Measurements from ENCODE around the gene CARHSP1. TPM values are rescaled to one million over a fixed set of nuclear protein-coding genes. Genes with fewer than 3 reads are reported as not detected.
A peak's percentile ranks its signal among the peaks of the same experiment; 100 is the strongest.
"Not testable (repeated sequence)": the region's sequence is repeated elsewhere in the genome, so short reads cannot be mapped to it uniquely, and the experiment has no call there.

Gene CARHSP1
- total RNA-seq, 2 experiments from 2014 or later: 65.2 to 66.4 TPM

DNA sequence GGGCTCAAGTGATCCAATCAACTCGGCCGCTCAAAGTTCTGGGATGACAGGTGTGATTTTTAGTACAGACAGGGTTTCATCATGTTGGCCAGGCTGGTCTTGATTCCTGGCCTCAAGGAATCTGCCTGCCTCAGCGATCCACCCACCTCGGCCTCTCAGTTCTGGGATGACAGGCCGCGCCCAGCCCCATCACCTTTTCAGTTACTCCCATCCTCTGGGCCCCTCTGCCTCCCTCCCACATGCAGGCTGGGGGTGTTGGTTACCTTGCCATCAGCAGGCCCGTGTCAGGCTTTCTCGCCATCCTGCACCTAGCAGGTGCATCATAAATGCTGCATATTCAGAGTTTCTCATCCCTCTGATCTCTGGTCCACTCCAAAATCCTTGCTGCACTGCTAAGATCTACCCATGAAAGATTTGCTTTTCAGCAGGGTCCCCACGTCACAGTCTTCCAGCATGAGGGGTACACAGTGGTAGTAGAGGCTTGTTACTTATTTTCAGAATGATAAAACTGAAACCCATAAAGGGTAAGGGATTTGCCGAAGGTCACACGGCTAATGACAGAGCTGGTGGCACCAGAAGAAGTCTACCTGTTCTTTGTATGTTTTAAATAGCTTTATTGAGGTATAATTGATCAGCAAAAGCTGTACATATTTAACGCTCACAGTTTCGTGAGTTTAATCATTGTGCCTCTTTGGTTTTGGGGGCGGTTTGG, 54.6 kb downstream of the CARHSP1 start:
- H3K4me1 Mint-ChIP-seq: peaks cover 27% of the 10 kb centered on the region
- H3K4me3 Mint-ChIP-seq: no peak overlapping the region
- peak overlapping the region; percentile 40 for H3K27ac Mint-ChIP-seq
- H3K27me3 Mint-ChIP-seq: no peaks in the 10 kb centered on the region
- no peak for DNase-seq
- no peaks in the 10 kb centered on the region for H3K9me3 Mint-ChIP-seq
- peaks cover 61% of the 10 kb centered on the region for H3K36me3 Mint-ChIP-seq

DNA sequence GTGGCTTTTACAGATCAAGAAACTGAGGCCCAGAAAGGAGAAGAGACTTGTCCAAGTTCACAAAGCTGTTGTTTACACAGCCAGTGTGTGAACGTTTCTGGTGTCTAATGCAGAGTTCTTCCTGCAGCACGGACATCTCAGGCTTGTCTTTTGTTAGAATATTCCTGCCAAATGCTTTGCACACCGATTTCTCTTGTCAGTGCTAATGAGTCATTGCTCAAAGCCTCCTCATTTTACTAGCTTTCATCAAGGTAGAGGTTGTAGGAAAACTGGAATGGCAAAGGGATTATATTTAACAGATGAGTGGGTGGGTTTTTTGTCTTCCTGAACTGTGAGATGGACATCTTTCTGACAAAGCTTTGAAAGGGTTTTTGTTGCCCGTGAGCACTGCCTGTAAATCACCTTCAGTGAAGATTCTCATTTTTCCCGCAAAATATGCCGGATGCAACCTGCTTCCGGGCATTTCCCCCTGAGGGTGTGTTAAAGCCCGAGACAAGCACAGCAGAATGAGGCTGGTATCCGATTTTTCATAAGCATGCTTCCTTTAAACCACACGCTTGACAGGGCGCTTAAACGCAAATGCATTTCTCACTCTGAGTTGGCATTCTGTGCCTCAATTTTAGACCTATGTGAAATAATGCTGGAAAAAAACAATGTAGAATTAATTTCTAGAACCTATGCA, 56.5 kb downstream of the CARHSP1 start:
- H3K36me3 Mint-ChIP-seq: peaks cover 51% of the 10 kb centered on the region
- H3K27ac Mint-ChIP-seq: no peak overlapping the region
- no peaks in the 10 kb centered on the region for H3K9me3 Mint-ChIP-seq
- H3K27me3 Mint-ChIP-seq: no peaks in the 10 kb centered on the region
- H3K4me1 Mint-ChIP-seq: peaks cover 25% of the 10 kb centered on the region
- DNase-seq: no peak
- H3K4me3 Mint-ChIP-seq: no peak overlapping the region

DNA sequence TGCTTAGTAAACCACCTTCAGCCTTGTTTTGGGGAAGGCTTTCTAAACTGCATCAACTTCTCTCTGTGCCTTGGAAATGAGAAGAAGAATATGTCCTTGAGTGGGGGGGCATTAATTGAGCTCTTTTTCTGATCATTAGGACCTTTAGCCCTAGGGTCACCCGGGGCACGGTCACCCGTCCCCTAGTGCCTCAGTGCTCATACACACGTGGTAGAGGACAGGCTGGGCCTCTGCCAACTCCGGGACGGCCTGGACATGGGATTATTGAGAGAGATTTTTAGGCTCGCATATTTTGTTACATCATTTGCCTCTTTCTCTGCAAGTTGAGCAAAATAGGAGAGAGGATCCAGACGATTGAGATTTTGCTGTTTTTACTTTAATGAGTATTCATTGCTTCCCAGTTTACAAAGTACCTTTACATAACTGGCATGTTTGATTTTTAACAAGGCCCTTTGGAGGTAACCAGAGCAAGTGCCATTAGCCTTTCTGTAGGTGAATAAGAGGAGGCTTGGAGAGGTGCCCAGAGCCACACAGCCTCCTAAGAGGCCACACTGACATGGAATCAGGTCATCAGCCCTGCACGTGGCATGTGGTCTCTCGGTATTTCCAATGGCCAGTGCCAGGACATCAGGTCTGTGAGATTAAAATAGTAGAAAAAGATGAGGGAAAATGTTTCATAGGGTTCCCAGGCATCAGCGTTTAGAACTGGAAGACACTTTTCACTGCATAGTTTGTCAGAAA, 60.0 kb downstream of the CARHSP1 start:
- Mint-ChIP-seq H3K27ac (no peak overlapping the region), H3K4me3 (no peak overlapping the region), H3K36me3 (peaks cover 33% of the 10 kb centered on the region), H3K27me3 (no peaks in the 10 kb centered on the region), H3K9me3 (no peaks in the 10 kb centered on the region), H3K4me1 (peaks cover 12% of the 10 kb centered on the region)
- DNase-seq: no peak

DNA sequence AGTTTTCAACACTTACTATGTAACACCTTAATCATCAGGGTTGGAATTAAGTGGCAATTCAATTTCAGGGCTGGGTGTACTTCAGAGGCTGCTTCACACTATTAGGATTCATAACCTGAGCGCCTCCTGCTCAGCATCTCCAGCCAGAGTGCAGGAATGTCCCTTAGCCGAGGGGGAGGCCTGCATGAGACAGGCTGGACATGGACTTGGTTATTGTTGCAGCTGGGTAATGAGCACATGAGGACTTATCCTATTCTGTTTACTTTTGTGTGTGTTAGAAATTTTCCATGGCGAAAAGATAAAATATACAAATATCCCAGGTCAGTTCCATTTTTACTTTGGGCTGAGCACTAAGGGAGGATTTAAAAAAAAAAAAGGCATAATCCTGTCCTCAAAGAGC, 60.8 kb downstream of the CARHSP1 start:
- Mint-ChIP-seq H3K27me3 (no peaks in the 10 kb centered on the region), H3K9me3 (no peaks in the 10 kb centered on the region), H3K36me3 (peaks cover 31% of the 10 kb centered on the region), H3K4me1 (peaks cover 11% of the 10 kb centered on the region), H3K4me3 (no peak overlapping the region), H3K27ac (no peak overlapping the region)
- no peak for DNase-seq

DNA sequence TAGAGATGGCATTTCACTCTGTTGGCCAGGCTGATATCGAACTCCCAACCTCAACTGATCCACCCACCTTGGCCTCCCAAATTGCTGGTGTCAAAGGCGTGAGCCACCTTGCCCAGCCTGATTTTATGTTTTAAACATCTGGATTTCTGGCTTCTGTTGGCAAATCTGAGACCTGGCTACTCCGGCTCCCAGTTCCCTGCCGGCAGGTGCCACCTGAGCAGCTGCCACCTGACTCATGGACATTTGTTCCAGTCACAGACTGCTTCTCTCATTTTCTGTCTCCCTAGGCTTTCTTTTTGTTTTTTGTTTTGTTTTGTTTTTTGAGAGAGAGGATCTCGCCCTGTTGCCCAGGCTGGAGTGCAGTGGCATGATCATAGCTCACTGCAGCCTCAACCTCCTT, 61.6 kb downstream of the CARHSP1 start:
- no peak overlapping the region for H3K4me3 Mint-ChIP-seq
- H3K36me3 Mint-ChIP-seq: peaks cover 34% of the 10 kb centered on the region
- no peaks in the 10 kb centered on the region for H3K9me3 Mint-ChIP-seq
- peaks cover 8% of the 10 kb centered on the region for H3K4me1 Mint-ChIP-seq
- no peaks in the 10 kb centered on the region for H3K27me3 Mint-ChIP-seq
- DNase-seq: no peak
- H3K27ac Mint-ChIP-seq: no peak overlapping the region

DNA sequence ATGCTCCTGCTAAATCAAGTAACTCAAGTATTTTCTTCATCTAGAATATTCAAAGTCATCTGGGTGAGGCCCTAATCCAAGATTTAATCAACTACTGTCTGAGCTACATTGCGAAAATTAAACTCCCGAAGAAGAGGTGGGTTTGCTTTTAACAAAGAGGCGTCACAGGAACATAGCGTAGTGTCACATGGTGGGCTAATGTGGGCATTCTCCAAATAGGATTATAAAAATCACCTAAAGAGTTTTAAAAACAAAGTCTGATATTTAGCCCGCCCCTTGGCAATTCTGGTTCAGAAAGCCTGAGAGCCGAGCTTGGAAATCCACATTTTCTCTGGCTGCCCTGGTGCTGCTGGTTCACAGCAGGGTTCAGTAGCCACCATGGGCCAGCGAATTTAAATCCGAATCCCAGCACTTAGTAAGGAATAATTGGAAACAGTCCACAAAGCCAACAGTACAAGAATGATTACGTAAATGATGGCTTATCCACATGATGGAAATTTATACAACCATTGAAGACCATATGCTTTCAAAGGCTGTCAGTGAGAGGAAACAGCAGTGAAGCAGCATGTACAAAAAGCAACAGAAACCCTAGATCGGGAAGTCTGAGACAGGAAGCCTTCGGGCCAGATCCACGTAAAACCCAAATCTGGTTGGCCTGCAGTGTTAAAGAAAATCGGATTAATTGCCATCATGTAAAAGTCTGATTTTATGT, 62.4 kb downstream of the CARHSP1 start:
- Mint-ChIP-seq H3K36me3 (peaks cover 38% of the 10 kb centered on the region), H3K9me3 (no peaks in the 10 kb centered on the region), H3K4me1 (peaks cover 8% of the 10 kb centered on the region), H3K27ac (no peak overlapping the region), H3K27me3 (no peaks in the 10 kb centered on the region), H3K4me3 (no peak overlapping the region)
- DNase-seq: no peak

DNA sequence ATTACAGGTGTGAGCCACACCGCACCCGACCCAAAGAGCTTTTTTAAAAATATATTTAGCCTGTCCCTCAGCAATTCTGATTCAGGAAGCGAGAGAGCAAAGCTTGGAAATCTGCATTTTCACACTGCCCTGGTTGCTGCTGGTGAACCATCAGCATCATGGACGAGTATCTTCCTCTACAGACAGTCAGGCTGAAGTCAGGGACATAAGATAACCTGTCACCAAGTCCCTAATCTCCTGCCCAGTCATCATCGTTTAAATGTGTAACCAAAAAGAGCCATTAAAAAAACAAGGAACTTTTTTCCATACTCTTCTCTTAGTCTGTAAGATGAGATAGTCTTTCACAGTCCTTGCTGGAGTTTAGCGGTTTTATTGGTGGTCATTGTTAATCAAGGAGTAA, 64.5 kb downstream of the CARHSP1 start:
- no peaks in the 10 kb centered on the region for H3K9me3 Mint-ChIP-seq
- H3K36me3 Mint-ChIP-seq: peaks cover 37% of the 10 kb centered on the region
- no peak overlapping the region for H3K4me3 Mint-ChIP-seq
- no peak for DNase-seq
- no peak overlapping the region for H3K27ac Mint-ChIP-seq
- H3K4me1 Mint-ChIP-seq: peaks cover 13% of the 10 kb centered on the region
- H3K27me3 Mint-ChIP-seq: no peaks in the 10 kb centered on the region

DNA sequence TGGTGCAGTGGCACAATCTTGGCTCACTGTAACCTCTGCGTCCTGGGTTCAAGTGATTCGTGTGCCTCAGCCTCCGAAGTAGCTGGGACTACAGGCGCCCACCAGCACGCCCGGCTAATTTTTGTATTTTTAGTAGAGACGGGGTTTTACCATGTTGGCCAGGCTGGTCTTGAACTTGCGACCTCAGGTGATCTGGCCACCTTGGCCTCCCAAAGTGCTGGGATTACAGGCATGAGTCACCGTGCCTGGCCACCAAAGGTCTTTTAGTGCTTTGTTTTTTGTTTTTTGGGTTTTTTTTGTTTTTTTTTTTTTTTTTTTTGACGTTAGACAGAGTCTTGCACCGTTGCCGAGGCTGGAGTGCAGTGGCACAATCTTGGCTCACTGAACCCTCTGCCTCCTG, 65.1 kb downstream of the CARHSP1 start:
- Mint-ChIP-seq H3K36me3 (peaks cover 37% of the 10 kb centered on the region), H3K4me1 (peaks cover 17% of the 10 kb centered on the region)
- DNase-seq, H3K27ac Mint-ChIP-seq, H3K9me3 Mint-ChIP-seq, H3K27me3 Mint-ChIP-seq, H3K4me3 Mint-ChIP-seq: not testable (repeated sequence)

Other genes with a start within 250 kb of the CARHSP1 start
- 10 to 100 TPM; 25.0 to 26.8 TPM for gene METTL22, start 247.3 kb downstream of the CARHSP1 start, total RNA-seq
- gene ABAT, start 194.4 kb downstream of the CARHSP1 start, total RNA-seq: 1 to 10 TPM; 4.1 to 4.8 TPM
- gene TMEM186, start 71.4 kb downstream of the CARHSP1 start, total RNA-seq: 10 to 100 TPM; 14.4 to 15.1 TPM
- 10 to 100 TPM; 59.0 to 59.8 TPM for gene PMM2, start 71.2 kb downstream of the CARHSP1 start, total RNA-seq
- not detected for gene LITAFD, start 13.3 kb upstream of the CARHSP1 start, total RNA-seq
- 100 to 1,000 TPM; 167 to 175 TPM for gene USP7, start 94.9 kb upstream of the CARHSP1 start, total RNA-seq
- 10 to 100 TPM; 64.5 to 65.5 TPM for gene HAPSTR1, start 222.6 kb upstream of the CARHSP1 start, total RNA-seq